Endothelial cell of umbilical vein (primary cell): Measurements from ENCODE around the gene TMEM213. TPM values are rescaled to one million over a fixed set of nuclear protein-coding genes. Genes with fewer than 3 reads are reported as not detected.

Experiments
- BruUV-seq: library from RNA; stranded (reverse); fragments of 400-500 nt; replicated peaks from 2 replicates; lab custom pipeline; 2021; lab: Mats Ljungman, UMichigan
- CTCF ChIA-PET: fragments of 300-600, 350-600 bp; sonication (Branson Sonifier 250); formaldehyde crosslinking; loops from one replicate; lab custom pipeline; 2021; ENCODE audit warnings: antibody characterized with exemption, inconsistent platforms; lab: Charles Lee
- POLR2A ChIA-PET: fragments of 300-600, 350-600 bp; sonication (Branson Sonifier 250); formaldehyde crosslinking; loops from one replicate; lab custom pipeline; 2021; ENCODE audit warnings: antibody characterized with exemption, inconsistent platforms; lab: Charles Lee
- DNase-seq: peaks from one replicate; pipeline ENCODE4 v3.0.0-alpha.2; 2011; ENCODE audit warnings: low read depth, low spot score
- FAIRE-seq: peaks from 2 replicates; lab custom pipeline; 2011; peaks lifted over from hg19 to GRCh38; lab: Jason Lieb, UNC
- H2AFZ ChIP-seq: 2 replicates; pipeline ENCODE4 v1.6.0; 2012; ENCODE audit warnings: low read depth, low read length, control low read depth, inconsistent platforms
- H3K27ac ChIP-seq: 2 replicates; pipeline ENCODE4 v1.5.1; 2011; ENCODE audit warnings: low read depth, mild to moderate bottlenecking, control low read depth, low read length, moderate library complexity; ENCODE audit not compliant: insufficient read depth
- H3K27me3 ChIP-seq, 2 experiments: 2 replicates each; pipeline versions ENCODE4 v1.6.0 to v1.6.1; 2011; ENCODE audit warnings: low read length in 2 of 2, mixed read lengths in 1 of 2; ENCODE audit not compliant: control insufficient read depth in 2 of 2, insufficient read depth in 2 of 2
- H3K36me3 ChIP-seq, 2 experiments: 2 replicates in 1 of 2; 3 replicates in 1 of 2; pipeline ENCODE4 v1.5.1; 2011; ENCODE audit warnings: low read length in 2 of 2, mild to moderate bottlenecking in 1 of 2, moderate library complexity in 1 of 2; ENCODE audit not compliant: control insufficient read depth in 2 of 2, insufficient read depth in 2 of 2; ENCODE audit errors: extremely low read depth in 1 of 2
- H3K4me1 ChIP-seq: 3 replicates; pipeline ENCODE4 v1.5.1; 2011; ENCODE audit warnings: mild to moderate bottlenecking, low read length; ENCODE audit not compliant: control insufficient read depth, insufficient read depth; ENCODE audit errors: extremely low read depth
- H3K4me2 ChIP-seq: 2 replicates; pipeline ENCODE4 v1.6.1; 2011; ENCODE audit warnings: low read length, control low read depth, mixed read lengths; ENCODE audit not compliant: insufficient read depth
- H3K4me3 ChIP-seq, 3 experiments: fragments of 200-600 bp in 1 of 3; sonication (generic), shearing (Covaris generic) in 1 of 3; replicated peaks in 1 of 3; 2 replicates each; pipeline ENCODE4 v1.5.1; 2011 to 2016; ENCODE audit warnings: control low read depth in 3 of 3, low read length in 3 of 3, mild to moderate bottlenecking in 2 of 3, inconsistent platforms in 1 of 3, low read depth in 1 of 3, moderate library complexity in 1 of 3; ENCODE audit not compliant: insufficient read depth in 1 of 3
- H3K79me2 ChIP-seq: 2 replicates; pipeline ENCODE4 v1.6.0; 2012; ENCODE audit warnings: low read length, inconsistent platforms; ENCODE audit not compliant: control insufficient read depth, insufficient read depth
- H3K9ac ChIP-seq: replicated peaks from 2 replicates; pipeline ENCODE3; 2011; ENCODE audit warnings: low read length, control low read depth; ENCODE audit not compliant: insufficient read depth; ENCODE audit errors: extremely low read depth
- H3K9me1 ChIP-seq: replicated peaks from 3 replicates; pipeline ENCODE4 v1.6.0; 2011; ENCODE audit warnings: mild to moderate bottlenecking, low read length; ENCODE audit not compliant: control insufficient read depth, insufficient read depth; ENCODE audit errors: extremely low read depth
- H3K9me3 ChIP-seq: replicated peaks from 2 replicates; pipeline ENCODE4 v1.5.1; 2012; ENCODE audit warnings: low read length, inconsistent platforms; ENCODE audit not compliant: control insufficient read depth, insufficient read depth
- H4K20me1 ChIP-seq: replicated peaks from 2 replicates; pipeline ENCODE3; 2011; ENCODE audit warnings: mild to moderate bottlenecking, low read length; ENCODE audit not compliant: control insufficient read depth, insufficient read depth; ENCODE audit errors: extremely low read depth
- EZH2 ChIP-seq: IDR thresholded peaks from 2 replicates; pipeline ENCODE4 v1.6.1; 2012; ENCODE audit warnings: borderline replicate concordance, low read depth, mild to moderate bottlenecking, moderate library complexity, low read length, inconsistent platforms; ENCODE audit not compliant: severe bottlenecking
- FOS ChIP-seq: IDR thresholded peaks from 2 replicates; pipeline ENCODE4 v1.6.1; 2011; ENCODE audit warnings: mild to moderate bottlenecking, low read length, moderate library complexity, borderline replicate concordance; ENCODE audit not compliant: insufficient read depth
- GATA2 ChIP-seq: IDR thresholded peaks from 2 replicates; pipeline ENCODE4 v1.7.0; 2011; ENCODE audit warnings: low read depth, mild to moderate bottlenecking, moderate library complexity, mixed read lengths, low read length; ENCODE audit not compliant: insufficient read length, insufficient read depth
- JUN ChIP-seq: IDR thresholded peaks from 2 replicates; pipeline ENCODE4 v1.6.1; 2011; ENCODE audit warnings: borderline replicate concordance, low read depth; ENCODE audit not compliant: insufficient read length, insufficient read depth
- MAX ChIP-seq: IDR thresholded peaks from 2 replicates; pipeline ENCODE4 v1.6.1; 2011; ENCODE audit not compliant: insufficient read depth, insufficient read length
- dilution Hi-C: fragments of 300-500 bp; cut with MboI; formaldehyde crosslinking; loops from one replicate; pipeline ENCODE4 v1.15.0; 2019; ENCODE audit warnings: low sequenced_read_pairs; ENCODE audit not compliant: extremely low pct_ligation_motif_present
- intact Hi-C: fragments of 100-400 bp; cut with micrococcal nuclease; formaldehyde crosslinking; loops from one replicate; pipeline ENCODE4 v1.10.0; 2022
- polyA plus RNA-seq, 4 experiments: library from polyadenylated mRNA; depleted of rRNA in 3 of 4; stranded (reverse) in 3 of 4; unstranded in 1 of 4; fragments of >200 nt; gene quantifications; 2 replicates each; pipeline versions ENCODE4 v1.2.1 to v1.2.3, GENCODE V29; 2011 to 2012; ENCODE audit warnings: missing spikeins in 1 of 4
- total RNA-seq: library from RNA; stranded (reverse); gene quantifications from 2 replicates; pipeline ENCODE4 v1.2.3, GENCODE V29; 2021
- TF ChIP-seq, protein P1 (sequence below), 2 donors: IDR thresholded peaks; 1 replicate in 1 of 2; 2 replicates in 1 of 2; pipeline ENCODE4 v1.5.1; 2011; ENCODE audit warnings: low read length in 2 of 2, mild to moderate bottlenecking in 2 of 2, moderate library complexity in 2 of 2, control low read depth in 1 of 2, inconsistent platforms in 1 of 2, low read depth in 1 of 2; ENCODE audit not compliant: insufficient read depth in 1 of 2; ENCODE audit errors: extremely low read depth in 1 of 2

TMEM213 gene
- total and polyA plus RNA-seq, 2 donors (not counting 3 experiments of a cell fraction or from before 2014, with no cell fraction given) = not detected

DNA sequence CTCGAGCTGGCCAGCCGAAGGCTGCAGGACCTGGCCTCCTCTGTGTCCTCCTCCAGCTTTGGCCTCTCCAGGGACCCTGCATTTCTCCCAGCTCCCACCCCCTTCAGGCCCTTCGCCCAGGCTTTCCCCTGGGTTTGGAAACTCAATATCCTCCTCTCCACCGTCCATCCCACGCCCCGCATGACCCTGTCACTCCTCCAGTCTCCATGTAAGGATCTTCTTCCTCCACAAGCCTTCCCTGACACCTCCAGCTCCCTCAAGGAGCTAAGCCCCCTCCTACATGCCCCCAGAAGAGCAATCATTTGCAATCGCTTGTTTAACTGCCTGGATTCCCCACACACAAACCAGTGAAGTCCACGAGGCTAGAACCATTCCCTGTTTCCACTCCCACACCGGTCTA is 24.6 kb upstream of the TMEM213 start:
- H3K9me3 ChIP-seq = no peaks in the 10 kb centered on the region
- DNase-seq (no peak), FAIRE-seq (no peak)
- POLR2A ChIA-PET = no interaction called here
- BruUV-seq = no TSS peak
- TF ChIP-seq MAX (no peak), FOS (no peak), JUN (no peak), EZH2 (no peak), GATA2 (no peak)
- H3K9me1 ChIP-seq = no peaks in the 10 kb centered on the region
- no peak overlapping the region for H3K9ac ChIP-seq
- H3K4me3 ChIP-seq = no peak overlapping the region
- no peak overlapping the region for H3K4me2 ChIP-seq
- no peaks in the 10 kb centered on the region for H4K20me1 ChIP-seq
- dilution Hi-C loops (no loop called here), intact Hi-C loops (no loop called here)
- H3K36me3 ChIP-seq = no peaks in the 10 kb centered on the region
- H3K79me2 ChIP-seq = no peaks in the 10 kb centered on the region
- H3K27me3 ChIP-seq = no peaks in the 10 kb centered on the region
- no peak overlapping the region for H2AFZ ChIP-seq
- no peaks in the 10 kb centered on the region for H3K4me1 ChIP-seq
- no peak overlapping the region for H3K27ac ChIP-seq
- CTCF ChIA-PET = no interaction called here

GRCh38 chr7:138773817-138774216 is 24.0 kb upstream of the TMEM213 start:
- no peaks in the 10 kb centered on the region for H3K9me1 ChIP-seq
- ChIA-PET CTCF (no interaction called here), POLR2A (no interaction called here)
- H3K79me2 ChIP-seq = no peaks in the 10 kb centered on the region
- no peak overlapping the region for H3K9ac ChIP-seq
- no peak overlapping the region for H3K27ac ChIP-seq
- DNase-seq (no peak), FAIRE-seq (no peak)
- no peak overlapping the region for H2AFZ ChIP-seq
- no peaks in the 10 kb centered on the region for H3K4me1 ChIP-seq
- intact Hi-C loops (no loop called here), dilution Hi-C loops (no loop called here)
- no peaks in the 10 kb centered on the region for H3K9me3 ChIP-seq
- no peaks in the 10 kb centered on the region for H3K36me3 ChIP-seq
- H3K4me3 ChIP-seq = no peak overlapping the region
- H3K4me2 ChIP-seq = no peak overlapping the region
- BruUV-seq = no TSS peak
- TF ChIP-seq GATA2 (no peak), MAX (no peak)
- TF ChIP-seq, protein P1, sequence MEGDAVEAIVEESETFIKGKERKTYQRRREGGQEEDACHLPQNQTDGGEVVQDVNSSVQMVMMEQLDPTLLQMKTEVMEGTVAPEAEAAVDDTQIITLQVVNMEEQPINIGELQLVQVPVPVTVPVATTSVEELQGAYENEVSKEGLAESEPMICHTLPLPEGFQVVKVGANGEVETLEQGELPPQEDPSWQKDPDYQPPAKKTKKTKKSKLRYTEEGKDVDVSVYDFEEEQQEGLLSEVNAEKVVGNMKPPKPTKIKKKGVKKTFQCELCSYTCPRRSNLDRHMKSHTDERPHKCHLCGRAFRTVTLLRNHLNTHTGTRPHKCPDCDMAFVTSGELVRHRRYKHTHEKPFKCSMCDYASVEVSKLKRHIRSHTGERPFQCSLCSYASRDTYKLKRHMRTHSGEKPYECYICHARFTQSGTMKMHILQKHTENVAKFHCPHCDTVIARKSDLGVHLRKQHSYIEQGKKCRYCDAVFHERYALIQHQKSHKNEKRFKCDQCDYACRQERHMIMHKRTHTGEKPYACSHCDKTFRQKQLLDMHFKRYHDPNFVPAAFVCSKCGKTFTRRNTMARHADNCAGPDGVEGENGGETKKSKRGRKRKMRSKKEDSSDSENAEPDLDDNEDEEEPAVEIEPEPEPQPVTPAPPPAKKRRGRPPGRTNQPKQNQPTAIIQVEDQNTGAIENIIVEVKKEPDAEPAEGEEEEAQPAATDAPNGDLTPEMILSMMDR (IDR thresholded peaks at IDR 0.05; ENCODE audit: extremely low read depth in 1 of 2, insufficient read depth in 1 of 2, low read depth in 1 of 2, low read length in 2 of 2) = no peak
- H3K27me3 ChIP-seq = no peaks in the 10 kb centered on the region
- H4K20me1 ChIP-seq = no peaks in the 10 kb centered on the region
